Vagina (tissue), 2 donors: Measurements from ENCODE around the gene DBH. TPM values are rescaled to one million over a fixed set of nuclear protein-coding genes. Genes with fewer than 3 reads are reported as not detected.

Source experiments
- DNase-seq, 2 donors: peaks; one replicate each; pipeline ENCODE4 v3.0.0-alpha.2; 2017; ENCODE audit errors: extremely low spot score in 2 of 2
- H3K27ac ChIP-seq: fragments of 200-600 bp; sonication (generic); one replicate; pipeline ENCODE4 v1.5.1; 2019
- H3K27me3 ChIP-seq: fragments of 200-600 bp; sonication (generic); one replicate; pipeline ENCODE4 v1.5.1; 2019
- H3K36me3 ChIP-seq, 2 donors: fragments of 200-600 bp; sonication (generic); one replicate each; pipeline ENCODE4 v1.5.1; 2017 to 2019
- H3K4me1 ChIP-seq: fragments of 200-600 bp; sonication (generic); one replicate; pipeline ENCODE4 v1.5.1; 2019
- H3K4me3 ChIP-seq, 2 donors: fragments of 200-600 bp; sonication (generic); 1 replicate in 1 of 2; 2 replicates in 1 of 2; pipeline ENCODE4 v1.5.1; 2016 to 2019
- H3K9me3 ChIP-seq: fragments of 200-600 bp; sonication (generic); one replicate; pipeline ENCODE4 v1.5.1; 2019
- POLR2A ChIP-seq, 2 donors: fragments of 450-650 bp; IDR thresholded peaks; one replicate each; pipeline ENCODE4 v1.6.1; 2017; ENCODE audit warnings: antibody characterized with exemption in 2 of 2, mild to moderate bottlenecking in 2 of 2, moderate library complexity in 2 of 2
- POLR2AphosphoS5 ChIP-seq, 2 donors: sonication (generic); formaldehyde crosslinking; IDR thresholded peaks; one replicate each; pipeline ENCODE4 v1.9.0; 2017; ENCODE audit warnings: antibody characterized with exemption in 2 of 2, mild to moderate bottlenecking in 2 of 2, low read depth in 1 of 2; ENCODE audit not compliant: insufficient read depth in 1 of 2
- intact Hi-C: fragments of 100-400 bp; cut with DNase I; formaldehyde crosslinking; loops from one replicate; pipeline ENCODE4 v1.15.1; 2023
- total RNA-seq: library from RNA; depleted of rRNA; stranded (reverse); fragments of >200 nt; gene quantifications from one replicate; pipeline ENCODE4 v1.2.3, GENCODE V29; 2016
- TF ChIP-seq, protein P1 (sequence below), 3 experiments: fragments of 450-650 bp in 2 of 3; fragments of 200-600 bp in 1 of 3; sonication (generic) in 1 of 3; IDR thresholded peaks; one replicate each; pipeline ENCODE4 v1.5.1; 2017 to 2019; ENCODE audit warnings: antibody characterized with exemption in 3 of 3, mild to moderate bottlenecking in 2 of 3, moderate library complexity in 2 of 3

Gene DBH
- total RNA-seq, 1 donor from 2014 or later = 12.0 TPM

DNA sequence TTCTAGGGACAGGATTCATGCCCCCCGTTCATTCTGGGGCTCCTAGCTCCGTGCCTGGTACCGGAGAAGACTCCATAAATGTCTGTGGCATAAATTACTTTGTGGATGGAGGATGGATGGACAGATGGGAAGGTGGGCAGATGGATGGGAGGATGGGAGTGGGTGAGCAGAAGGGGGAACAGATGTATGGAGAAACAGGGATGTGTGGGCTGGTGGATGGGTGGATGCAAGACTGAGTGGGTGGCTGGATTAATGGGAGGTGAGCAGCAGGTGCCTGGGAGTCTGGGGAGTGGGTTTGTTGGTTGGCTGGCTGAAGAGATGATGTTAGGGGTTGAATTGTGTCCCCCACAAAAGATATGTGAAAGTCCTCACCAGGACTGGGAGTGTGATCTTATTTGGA lies 58.5 kb downstream of the DBH start:
- intact Hi-C loops = no loop called here
- TF ChIP-seq POLR2AphosphoS5 (IDR thresholded peaks at IDR 0.05; ENCODE audit: insufficient read depth in 1 of 2, low read depth in 1 of 2) = no peak
- TF ChIP-seq, protein P1, sequence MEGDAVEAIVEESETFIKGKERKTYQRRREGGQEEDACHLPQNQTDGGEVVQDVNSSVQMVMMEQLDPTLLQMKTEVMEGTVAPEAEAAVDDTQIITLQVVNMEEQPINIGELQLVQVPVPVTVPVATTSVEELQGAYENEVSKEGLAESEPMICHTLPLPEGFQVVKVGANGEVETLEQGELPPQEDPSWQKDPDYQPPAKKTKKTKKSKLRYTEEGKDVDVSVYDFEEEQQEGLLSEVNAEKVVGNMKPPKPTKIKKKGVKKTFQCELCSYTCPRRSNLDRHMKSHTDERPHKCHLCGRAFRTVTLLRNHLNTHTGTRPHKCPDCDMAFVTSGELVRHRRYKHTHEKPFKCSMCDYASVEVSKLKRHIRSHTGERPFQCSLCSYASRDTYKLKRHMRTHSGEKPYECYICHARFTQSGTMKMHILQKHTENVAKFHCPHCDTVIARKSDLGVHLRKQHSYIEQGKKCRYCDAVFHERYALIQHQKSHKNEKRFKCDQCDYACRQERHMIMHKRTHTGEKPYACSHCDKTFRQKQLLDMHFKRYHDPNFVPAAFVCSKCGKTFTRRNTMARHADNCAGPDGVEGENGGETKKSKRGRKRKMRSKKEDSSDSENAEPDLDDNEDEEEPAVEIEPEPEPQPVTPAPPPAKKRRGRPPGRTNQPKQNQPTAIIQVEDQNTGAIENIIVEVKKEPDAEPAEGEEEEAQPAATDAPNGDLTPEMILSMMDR (IDR thresholded peaks at IDR 0.05) = no peak
- no peaks in the 10 kb centered on the region for H3K27me3 ChIP-seq
- H3K4me1 ChIP-seq = no peaks in the 10 kb centered on the region
- H3K4me3 ChIP-seq = no peak overlapping the region
- H3K9me3 ChIP-seq = no peaks in the 10 kb centered on the region
- H3K27ac ChIP-seq = no peak overlapping the region
- no peak for DNase-seq
- H3K36me3 ChIP-seq = no peaks in the 10 kb centered on the region

DNA sequence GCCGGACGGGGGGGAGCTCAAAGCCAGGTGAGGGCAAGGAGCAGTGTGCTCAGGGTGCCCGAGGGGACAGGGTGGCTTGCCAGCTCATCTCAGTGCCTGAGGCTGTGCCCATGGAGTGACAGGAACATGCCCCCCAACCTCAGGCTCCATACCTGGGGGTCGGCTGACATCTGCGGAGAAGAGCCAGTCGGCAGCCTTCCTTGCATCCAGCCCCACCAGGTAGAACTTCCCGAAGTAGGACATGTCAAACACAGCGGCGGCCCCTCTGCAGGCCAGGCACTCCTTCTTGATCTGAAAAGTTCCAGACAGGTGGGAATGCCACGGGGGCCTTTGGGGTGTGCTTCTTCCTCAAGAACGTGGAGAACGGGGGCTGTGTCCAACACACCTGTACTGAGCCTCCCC lies 59.9 kb downstream of the DBH start:
- intact Hi-C loops = no loop called here
- no peak overlapping the region for H3K4me3 ChIP-seq
- H3K27me3 ChIP-seq = no peaks in the 10 kb centered on the region
- DNase-seq = no peak
- TF ChIP-seq POLR2A (IDR thresholded peaks at IDR 0.05) (no peak), POLR2AphosphoS5 (IDR thresholded peaks at IDR 0.05; ENCODE audit: insufficient read depth in 1 of 2, low read depth in 1 of 2) (no peak)
- TF ChIP-seq, protein P1 (IDR thresholded peaks at IDR 0.05) = no peak
- H3K27ac ChIP-seq = no peak overlapping the region
- no peaks in the 10 kb centered on the region for H3K36me3 ChIP-seq
- no peaks in the 10 kb centered on the region for H3K4me1 ChIP-seq
- H3K9me3 ChIP-seq = no peaks in the 10 kb centered on the region

DNA sequence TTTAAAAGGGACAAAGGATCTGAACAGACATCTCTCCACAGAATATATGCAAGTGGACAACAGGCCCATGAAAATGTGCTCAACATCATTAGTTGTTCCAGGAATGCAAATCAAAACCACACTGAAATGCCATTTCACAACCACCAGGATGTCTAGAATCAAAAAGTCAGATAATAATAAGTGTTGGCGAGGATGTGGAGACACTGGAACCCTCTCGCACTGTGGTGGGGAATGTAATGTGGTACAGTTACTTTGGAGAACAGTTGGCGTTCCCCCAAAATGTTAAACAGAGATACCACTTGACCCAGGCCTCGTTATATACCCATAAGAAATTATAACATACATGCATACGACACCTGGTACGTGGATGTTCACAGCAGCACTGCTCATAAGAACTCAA lies 63.4 kb downstream of the DBH start:
- TF ChIP-seq, protein P1 (IDR thresholded peaks at IDR 0.05) = no peak
- TF ChIP-seq POLR2A (IDR thresholded peaks at IDR 0.05) = no peak
- no peak for TF ChIP-seq POLR2AphosphoS5 (IDR thresholded peaks at IDR 0.05; ENCODE audit: insufficient read depth in 1 of 2, low read depth in 1 of 2)
- peaks cover 18% of the 10 kb centered on the region for H3K4me1 ChIP-seq
- no peak overlapping the region for H3K4me3 ChIP-seq
- no peaks in the 10 kb centered on the region for H3K36me3 ChIP-seq
- no peak for DNase-seq
- H3K27ac ChIP-seq = no peak overlapping the region
- H3K9me3 ChIP-seq = no peaks in the 10 kb centered on the region
- H3K27me3 ChIP-seq = no peaks in the 10 kb centered on the region
- intact Hi-C loops = no loop called here

DNA sequence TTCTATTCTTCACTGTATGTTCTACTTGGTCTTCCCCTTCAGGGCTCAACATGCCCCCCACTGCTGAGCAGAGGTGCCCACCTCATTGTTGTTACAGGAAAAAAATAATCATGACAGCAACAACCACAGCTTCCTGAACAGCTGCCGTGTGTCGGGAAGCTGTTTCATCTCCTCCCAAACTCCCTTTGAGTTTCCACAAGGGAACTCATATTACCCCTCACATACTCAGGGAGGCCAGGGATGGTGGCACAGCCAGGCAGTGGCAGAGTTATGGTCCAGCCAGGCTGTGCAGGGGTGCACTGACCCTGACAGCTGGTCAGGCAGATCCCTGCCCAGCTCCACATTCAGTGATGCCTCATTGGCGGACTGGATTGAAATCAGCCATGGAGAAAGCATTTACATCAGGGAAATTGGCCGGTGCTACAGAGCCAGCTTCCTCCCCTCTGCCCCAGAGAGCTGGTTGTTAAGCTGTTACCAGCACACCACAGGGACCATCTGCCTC lies 64.7 kb downstream of the DBH start:
- Histone ChIP-seq H3K27me3 (no peaks in the 10 kb centered on the region), H3K36me3 (no peaks in the 10 kb centered on the region), H3K27ac (no peak overlapping the region), H3K4me3 (no peak overlapping the region), H3K4me1 (peaks cover 18% of the 10 kb centered on the region), H3K9me3 (no peaks in the 10 kb centered on the region)
- TF ChIP-seq, protein P1 (IDR thresholded peaks at IDR 0.05) = no peak
- TF ChIP-seq POLR2AphosphoS5 (IDR thresholded peaks at IDR 0.05; ENCODE audit: insufficient read depth in 1 of 2, low read depth in 1 of 2) (no peak), POLR2A (IDR thresholded peaks at IDR 0.05) (no peak)
- intact Hi-C loops = no loop called here
- DNase-seq = no peak

DNA sequence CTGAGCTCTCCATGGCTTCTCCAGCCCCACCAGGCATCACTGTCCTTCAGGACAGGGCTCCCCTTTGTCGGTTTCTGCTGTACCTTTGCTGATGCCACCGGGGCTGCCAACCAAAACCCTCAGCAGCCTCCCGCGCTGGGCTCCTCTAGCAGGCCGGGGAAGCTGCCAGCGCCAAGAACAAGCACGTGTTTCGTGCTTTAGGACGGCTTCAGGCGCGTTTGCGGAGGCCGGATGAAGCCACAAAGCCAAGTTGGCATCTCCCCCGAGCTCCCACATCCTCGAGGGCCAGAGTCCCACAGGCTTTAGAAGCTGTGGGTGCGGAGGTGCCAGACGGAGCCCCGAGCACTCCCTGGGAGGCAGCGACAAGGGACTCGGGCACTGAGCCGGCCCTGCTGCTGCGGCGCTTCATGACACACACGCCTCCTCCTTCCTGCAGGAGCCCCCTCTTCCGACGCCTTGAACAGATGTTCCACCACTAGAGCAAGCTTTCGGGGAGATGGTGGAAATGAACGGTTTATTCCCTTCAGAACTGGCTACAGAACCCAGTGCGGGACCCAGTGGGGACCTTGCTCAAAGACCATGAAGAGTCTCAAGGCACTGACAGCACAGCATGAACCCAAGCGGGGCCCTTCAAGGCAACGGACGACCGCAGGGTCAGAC lies 65.3 kb downstream of the DBH start:
- H3K9me3 ChIP-seq = no peaks in the 10 kb centered on the region
- H3K36me3 ChIP-seq = no peaks in the 10 kb centered on the region
- H3K4me3 ChIP-seq = peak overlapping the region; percentile 38 to 40
- no peak overlapping the region for H3K27ac ChIP-seq
- DNase-seq = no peak
- H3K27me3 ChIP-seq = no peaks in the 10 kb centered on the region
- peaks cover 18% of the 10 kb centered on the region for H3K4me1 ChIP-seq
- TF ChIP-seq POLR2A (IDR thresholded peaks at IDR 0.05) = no peak
- TF ChIP-seq, protein P1 (IDR thresholded peaks at IDR 0.05) = no peak
- no peak for TF ChIP-seq POLR2AphosphoS5 (IDR thresholded peaks at IDR 0.05; ENCODE audit: insufficient read depth in 1 of 2, low read depth in 1 of 2)
- intact Hi-C loops = no loop called here
